ENCODE measurements around the gene LAMTOR2. TPM values are rescaled to one million over a fixed set of nuclear protein-coding genes. Genes with fewer than 3 reads are reported as not detected.

LAMTOR2 gene
- total RNA-seq, 3 donors from 2014 or later (not counting 1 experiment from before 2014, with no cell fraction given) = 23.5 to 26.1 (median 24.6) TPM

- H3K36me3 ChIP-seq (ENCODE audit: control insufficient read depth, insufficient read depth, low read length) = no peaks in the 10 kb centered on the region
- H3K4me3 ChIP-seq (ENCODE audit: low read length) = no peak overlapping the region
- Mint-ChIP-seq H3K36me3 (no peaks in the 10 kb centered on the region), H3K27me3 (ENCODE audit: low read depth in 2 of 2) (peaks cover 0 to 7% of the 10 kb centered on the region in 2 donors), H3K4me1 (peaks cover 0 to 8% of the 10 kb centered on the region in 2 donors), H3K9me3 (no peaks in the 10 kb centered on the region), H3K4me3 (no peak overlapping the region), H3K27ac (no peak overlapping the region)
- H3K27ac ChIP-seq (ENCODE audit: low read length) = no peak overlapping the region
- WGBS (ENCODE audit: insufficient coverage) = 92% methylated on average over 3 of the region's 6 CpGs
- DNase-seq (no peak), ATAC-seq (no peak)
- TF ChIP-seq CTCF (IDR thresholded peaks at IDR 0.05) = no peak
- H3K9me3 ChIP-seq (ENCODE audit: control insufficient read depth, insufficient read depth, low read length) = no peaks in the 10 kb centered on the region
- intact Hi-C loops (cut with micrococcal nuclease) = no loop called here
- no peaks in the 10 kb centered on the region for H3K27me3 ChIP-seq (ENCODE audit: control insufficient read depth, insufficient read depth, low read length)
- H3K4me1 ChIP-seq (ENCODE audit: control insufficient read depth, insufficient read depth, low read length) = peaks cover 16% of the 10 kb centered on the region
Observed at GRCh38 chr1:156072251-156072650, 17.7 kb downstream of the LAMTOR2 start.

GRCh38 chr1:156073110-156073687 is 18.6 kb downstream of the LAMTOR2 start:
- DNase-seq = no peak
- H3K4me1 ChIP-seq (ENCODE audit: control insufficient read depth, insufficient read depth, low read length) = peaks cover 16% of the 10 kb centered on the region
- ATAC-seq = no peak
- H3K4me3 ChIP-seq (ENCODE audit: low read length) = no peak overlapping the region
- peaks cover 0 to 7% of the 10 kb centered on the region in 2 donors for H3K27me3 Mint-ChIP-seq (ENCODE audit: low read depth in 2 of 2)
- no peaks in the 10 kb centered on the region for H3K36me3 Mint-ChIP-seq
- H3K27me3 ChIP-seq (ENCODE audit: control insufficient read depth, insufficient read depth, low read length) = no peaks in the 10 kb centered on the region
- WGBS (ENCODE audit: insufficient coverage) = 40% methylated on average over 1 of the region's 1 CpG
- no peaks in the 10 kb centered on the region for H3K9me3 ChIP-seq (ENCODE audit: control insufficient read depth, insufficient read depth, low read length)
- H3K4me3 Mint-ChIP-seq = no peak overlapping the region
- H3K9me3 Mint-ChIP-seq = no peaks in the 10 kb centered on the region
- intact Hi-C loops (cut with micrococcal nuclease) = no loop called here
- peaks cover 0 to 8% of the 10 kb centered on the region in 2 donors for H3K4me1 Mint-ChIP-seq
- H3K27ac Mint-ChIP-seq = no peak overlapping the region
- TF ChIP-seq CTCF (IDR thresholded peaks at IDR 0.05) = no peak
- H3K27ac ChIP-seq (ENCODE audit: low read length) = no peak overlapping the region
- no peaks in the 10 kb centered on the region for H3K36me3 ChIP-seq (ENCODE audit: control insufficient read depth, insufficient read depth, low read length)

GRCh38 chr1:156073740-156074139 is 19.2 kb downstream of the LAMTOR2 start:
- DNase-seq (no peak), ATAC-seq (no peak)
- no peak overlapping the region for H3K4me3 Mint-ChIP-seq

More at GRCh38 chr1:156073740-156074139, 19.2 kb downstream of the LAMTOR2 start:
- Mint-ChIP-seq H3K4me1 (peaks cover 0 to 8% of the 10 kb centered on the region in 2 donors), H3K27me3 (ENCODE audit: low read depth in 2 of 2) (peaks cover 0 to 7% of the 10 kb centered on the region in 2 donors), H3K27ac (no peak overlapping the region), H3K9me3 (no peaks in the 10 kb centered on the region), H3K36me3 (no peaks in the 10 kb centered on the region)
- no peak for TF ChIP-seq CTCF (IDR thresholded peaks at IDR 0.05)
- 95% methylated on average over 2 of the region's 5 CpGs for WGBS (ENCODE audit: insufficient coverage)
- H3K9me3 ChIP-seq (ENCODE audit: control insufficient read depth, insufficient read depth, low read length) = no peaks in the 10 kb centered on the region
- peaks cover 16% of the 10 kb centered on the region for H3K4me1 ChIP-seq (ENCODE audit: control insufficient read depth, insufficient read depth, low read length)
- no peak overlapping the region for H3K4me3 ChIP-seq (ENCODE audit: low read length)
- no peak overlapping the region for H3K27ac ChIP-seq (ENCODE audit: low read length)
- H3K27me3 ChIP-seq (ENCODE audit: control insufficient read depth, insufficient read depth, low read length) = no peaks in the 10 kb centered on the region
- intact Hi-C loops (cut with micrococcal nuclease) = no loop called here
- no peaks in the 10 kb centered on the region for H3K36me3 ChIP-seq (ENCODE audit: control insufficient read depth, insufficient read depth, low read length)

All from natural killer cell (primary cell).